Activated CD4-positive, alpha-beta T cell treated with anti-CD3 and anti-CD28 coated beads, Interleukin-2, amount 10 ng/mL, durations not matched to agents 24 days and 14 days (primary cell): Measurements from ENCODE around the gene FAM20A. TPM values are rescaled to one million over a fixed set of nuclear protein-coding genes. Genes with fewer than 3 reads are reported as not detected.

Experiments used
- DNase-seq: peaks from one replicate; pipeline ENCODE4 v3.0.0; 2022
- H3K27ac Mint-ChIP-seq: one replicate; pipeline ENCODE4 v1.8.0; 2022; ENCODE audit warnings: mild to moderate bottlenecking, mixed read lengths
- H3K27me3 Mint-ChIP-seq: one replicate; pipeline ENCODE4 v1.8.0; 2022; ENCODE audit warnings: mixed read lengths
- H3K36me3 Mint-ChIP-seq: one replicate; pipeline ENCODE4 v1.8.0; 2022; ENCODE audit warnings: low read depth, mild to moderate bottlenecking, mixed read lengths
- H3K4me1 Mint-ChIP-seq: one replicate; pipeline ENCODE4 v1.8.0; 2021; ENCODE audit warnings: mixed read lengths
- H3K4me3 Mint-ChIP-seq: one replicate; pipeline ENCODE4 v1.8.0; 2022; ENCODE audit warnings: mild to moderate bottlenecking, moderate library complexity, mixed read lengths
- H3K9me3 Mint-ChIP-seq: one replicate; pipeline ENCODE4 v1.8.0; 2021; ENCODE audit warnings: mixed read lengths
- intact Hi-C: fragments of 100-400 bp; cut with micrococcal nuclease; formaldehyde crosslinking; loops from one replicate; pipeline ENCODE4 v1.15.1; 2023
- total RNA-seq: library from RNA; stranded (reverse); gene quantifications from 2 replicates; pipeline ENCODE4 v1.2.3, GENCODE V29; 2022

FAM20A gene
- total RNA-seq: not detected in 2 replicates

GRCh38 chr17:68600931-68601564, at the start of gene FAM20A:
TSS of gene FAM20A (minus strand) at chr17:68601367. CDS start at chr17:68600666, 701 bp downstream.
- H3K4me3 Mint-ChIP-seq: peak within 1 kb of the TSS; percentile 51
- intact Hi-C loops: no loop called here
- peaks cover 5% of the 10 kb centered on the region for H3K4me1 Mint-ChIP-seq
- DNase-seq: no peak
- H3K36me3 Mint-ChIP-seq: no peaks in the 10 kb centered on the region
- no peak within 1 kb of the TSS for H3K27ac Mint-ChIP-seq
- peaks cover 5% of the 10 kb centered on the region for H3K9me3 Mint-ChIP-seq
- H3K27me3 Mint-ChIP-seq: peaks cover 71% of the 10 kb centered on the region

GRCh38 chr17:68649324-68649723, 48.2 kb upstream of the FAM20A start:
- Mint-ChIP-seq H3K27me3 (peaks cover 10% of the 10 kb centered on the region), H3K27ac (no peak overlapping the region), H3K4me1 (no peaks in the 10 kb centered on the region), H3K9me3 (peaks cover 5% of the 10 kb centered on the region), H3K4me3 (no peak overlapping the region), H3K36me3 (no peaks in the 10 kb centered on the region)
- intact Hi-C loops: no loop called here
- no peak for DNase-seq

- peak; percentile 41 for DNase-seq
- Mint-ChIP-seq H3K9me3 (peaks cover 5% of the 10 kb centered on the region), H3K27me3 (peaks cover 13% of the 10 kb centered on the region), H3K27ac (no peak overlapping the region), H3K4me3 (no peak overlapping the region), H3K4me1 (no peaks in the 10 kb centered on the region), H3K36me3 (no peaks in the 10 kb centered on the region)
- intact Hi-C loops: no loop called here
Measured at GRCh38 chr17:68646626-68647526, 45.7 kb upstream of the FAM20A start.

GRCh38 chr17:68642118-68642412, 40.9 kb upstream of the FAM20A start:
- Mint-ChIP-seq H3K27ac (no peak overlapping the region), H3K36me3 (no peaks in the 10 kb centered on the region), H3K9me3 (no peaks in the 10 kb centered on the region), H3K4me1 (no peaks in the 10 kb centered on the region), H3K27me3 (peaks cover 13% of the 10 kb centered on the region), H3K4me3 (no peak overlapping the region)
- DNase-seq: no peak
- intact Hi-C loops: no loop called here

GRCh38 chr17:68641276-68642117, 40.3 kb upstream of the FAM20A start:
- intact Hi-C loops: no loop called here
- DNase-seq: peak; percentile 19
- Mint-ChIP-seq H3K4me3 (no peak overlapping the region), H3K4me1 (no peaks in the 10 kb centered on the region), H3K27me3 (peaks cover 15% of the 10 kb centered on the region), H3K36me3 (no peaks in the 10 kb centered on the region), H3K9me3 (no peaks in the 10 kb centered on the region), H3K27ac (no peak overlapping the region)

GRCh38 chr17:68640242-68640989, 39.2 kb upstream of the FAM20A start:
- H3K4me1 Mint-ChIP-seq: no peaks in the 10 kb centered on the region
- peaks cover 13% of the 10 kb centered on the region for H3K27me3 Mint-ChIP-seq
- H3K9me3 Mint-ChIP-seq: no peaks in the 10 kb centered on the region
- no peak overlapping the region for H3K27ac Mint-ChIP-seq
- no peaks in the 10 kb centered on the region for H3K36me3 Mint-ChIP-seq
- intact Hi-C loops: no loop called here
- H3K4me3 Mint-ChIP-seq: no peak overlapping the region
- no peak for DNase-seq

- H3K27ac Mint-ChIP-seq: no peak overlapping the region
- no peaks in the 10 kb centered on the region for H3K9me3 Mint-ChIP-seq
- H3K4me3 Mint-ChIP-seq: no peak overlapping the region
- no peaks in the 10 kb centered on the region for H3K36me3 Mint-ChIP-seq
- peaks cover 4% of the 10 kb centered on the region for H3K27me3 Mint-ChIP-seq
- H3K4me1 Mint-ChIP-seq: no peaks in the 10 kb centered on the region
- DNase-seq: peak; percentile 37
- intact Hi-C loops: no loop called here
Measured at GRCh38 chr17:68634345-68634876, 33.2 kb upstream of the FAM20A start.

GRCh38 chr17:68628576-68628957, 27.4 kb upstream of the FAM20A start:
- no peaks in the 10 kb centered on the region for H3K4me1 Mint-ChIP-seq
- no peaks in the 10 kb centered on the region for H3K9me3 Mint-ChIP-seq
- no peak overlapping the region for H3K4me3 Mint-ChIP-seq
- intact Hi-C loops: no loop called here
- DNase-seq: no peak
- H3K27me3 Mint-ChIP-seq: peaks cover 9% of the 10 kb centered on the region
- no peak overlapping the region for H3K27ac Mint-ChIP-seq
- H3K36me3 Mint-ChIP-seq: no peaks in the 10 kb centered on the region

GRCh38 chr17:68627956-68628575, 26.9 kb upstream of the FAM20A start:
- peak; percentile 32 for DNase-seq
- no peaks in the 10 kb centered on the region for H3K9me3 Mint-ChIP-seq
- no peaks in the 10 kb centered on the region for H3K36me3 Mint-ChIP-seq
- no peak overlapping the region for H3K27ac Mint-ChIP-seq
- no peaks in the 10 kb centered on the region for H3K4me1 Mint-ChIP-seq
- H3K27me3 Mint-ChIP-seq: peaks cover 9% of the 10 kb centered on the region
- intact Hi-C loops: no loop called here
- no peak overlapping the region for H3K4me3 Mint-ChIP-seq

GRCh38 chr17:68624381-68624780, 23.2 kb upstream of the FAM20A start:
- Mint-ChIP-seq H3K27ac (no peak overlapping the region), H3K4me3 (no peak overlapping the region), H3K27me3 (peaks cover 19% of the 10 kb centered on the region), H3K36me3 (no peaks in the 10 kb centered on the region), H3K4me1 (no peaks in the 10 kb centered on the region), H3K9me3 (no peaks in the 10 kb centered on the region)
- no peak for DNase-seq
- intact Hi-C loops: no loop called here

- Mint-ChIP-seq H3K4me1 (no peaks in the 10 kb centered on the region), H3K27ac (no peak overlapping the region), H3K9me3 (no peaks in the 10 kb centered on the region), H3K27me3 (peaks cover 23% of the 10 kb centered on the region), H3K36me3 (no peaks in the 10 kb centered on the region), H3K4me3 (no peak overlapping the region)
- intact Hi-C loops: no loop called here
- no peak for DNase-seq
Measured at GRCh38 chr17:68623811-68624210, 22.6 kb upstream of the FAM20A start.

GRCh38 chr17:68622423-68622822, 21.3 kb upstream of the FAM20A start:
- no peak for DNase-seq
- Mint-ChIP-seq H3K36me3 (no peaks in the 10 kb centered on the region), H3K27me3 (peaks cover 27% of the 10 kb centered on the region), H3K4me3 (no peak overlapping the region), H3K4me1 (no peaks in the 10 kb centered on the region), H3K27ac (no peak overlapping the region), H3K9me3 (no peaks in the 10 kb centered on the region)
- intact Hi-C loops: no loop called here

GRCh38 chr17:68621065-68621464, 19.9 kb upstream of the FAM20A start:
- Mint-ChIP-seq H3K36me3 (no peaks in the 10 kb centered on the region), H3K27ac (no peak overlapping the region), H3K9me3 (no peaks in the 10 kb centered on the region), H3K27me3 (peaks cover 27% of the 10 kb centered on the region), H3K4me3 (no peak overlapping the region), H3K4me1 (no peaks in the 10 kb centered on the region)
- DNase-seq: no peak
- intact Hi-C loops: no loop called here
